Effector CD8-positive, alpha-beta T cell (primary cell): ENCODE measurements around the gene UPK1A.
A peak's percentile ranks its signal among the peaks of the same experiment; 100 is the strongest.
"Not testable (repeated sequence)": the region's sequence is repeated elsewhere in the genome, so short reads cannot be mapped to it uniquely, and the experiment has no call there.

Source experiments
- DNase-seq: peaks from one replicate; lab custom pipeline; 2025; lab: John Stamatoyannopoulos, UW

Gene UPK1A

DNA sequence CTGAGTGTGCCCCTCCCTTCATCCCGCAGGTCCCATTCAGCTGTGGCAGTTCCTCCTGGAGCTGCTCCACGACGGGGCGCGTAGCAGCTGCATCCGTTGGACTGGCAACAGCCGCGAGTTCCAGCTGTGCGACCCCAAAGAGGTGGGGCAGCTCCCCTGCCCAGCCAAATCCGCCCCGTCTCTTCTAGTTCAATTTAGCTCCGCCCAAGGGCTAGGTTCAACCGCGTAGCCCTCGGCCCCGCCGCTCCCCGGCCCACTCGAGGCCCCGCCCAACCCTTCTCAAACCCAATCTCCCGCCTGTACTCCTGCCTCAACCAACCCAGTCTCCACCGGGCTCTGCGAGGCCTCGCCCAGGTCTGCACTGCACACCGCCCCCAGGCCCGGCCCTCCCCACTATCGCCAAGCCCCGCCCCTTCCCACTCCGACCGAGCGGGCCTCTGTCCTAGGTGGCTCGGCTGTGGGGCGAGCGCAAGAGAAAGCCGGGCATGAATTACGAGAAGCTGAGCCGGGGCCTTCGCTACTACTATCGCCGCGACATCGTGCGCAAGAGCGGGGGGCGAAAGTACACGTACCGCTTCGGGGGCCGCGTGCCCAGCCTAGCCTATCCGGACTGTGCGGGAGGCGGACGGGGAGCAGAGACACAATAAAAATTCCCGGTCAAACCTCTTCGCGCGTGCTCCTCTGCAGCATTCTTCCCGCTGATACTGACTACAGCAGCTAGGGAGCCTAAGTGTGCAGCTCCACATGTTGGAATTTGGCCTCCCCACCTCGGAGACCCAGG lies 21.9 kb upstream of the UPK1A start:
- DNase-seq = peak; percentile 87

DNA sequence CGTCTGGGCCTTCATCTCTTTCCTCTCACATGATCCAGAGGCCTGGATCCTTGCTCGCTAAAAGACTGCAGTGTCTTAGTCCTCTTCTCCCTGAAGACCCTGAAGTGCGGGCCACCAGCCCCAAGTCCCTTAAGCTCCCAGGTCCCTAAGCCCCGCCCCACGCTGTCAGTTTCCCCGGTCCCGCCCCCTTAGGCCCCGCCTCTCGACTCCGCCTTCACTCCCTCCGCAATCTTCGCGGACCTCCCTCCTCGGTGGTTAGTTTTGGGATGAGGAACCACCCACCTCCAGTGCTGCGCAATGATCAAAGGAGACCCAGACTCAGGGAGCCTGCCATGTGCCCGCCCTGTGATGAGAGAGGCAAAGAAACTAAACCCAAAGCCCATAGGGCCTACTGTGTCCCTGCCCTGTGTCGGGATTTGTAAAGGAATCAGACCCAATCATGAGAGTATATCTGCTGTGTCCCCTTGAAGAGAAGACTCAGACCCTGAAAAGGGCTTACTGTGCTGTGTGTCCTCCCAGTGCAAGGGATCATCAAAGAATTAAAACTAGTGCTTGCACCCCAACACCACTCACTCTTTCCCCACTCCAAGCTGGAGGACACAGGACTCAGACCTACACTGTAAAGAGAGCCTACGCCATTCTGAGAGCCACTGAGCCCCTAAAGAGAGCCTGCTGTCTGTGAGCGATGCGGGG lies 21.2 kb upstream of the UPK1A start:
- peak; percentile 65 for DNase-seq

DNA sequence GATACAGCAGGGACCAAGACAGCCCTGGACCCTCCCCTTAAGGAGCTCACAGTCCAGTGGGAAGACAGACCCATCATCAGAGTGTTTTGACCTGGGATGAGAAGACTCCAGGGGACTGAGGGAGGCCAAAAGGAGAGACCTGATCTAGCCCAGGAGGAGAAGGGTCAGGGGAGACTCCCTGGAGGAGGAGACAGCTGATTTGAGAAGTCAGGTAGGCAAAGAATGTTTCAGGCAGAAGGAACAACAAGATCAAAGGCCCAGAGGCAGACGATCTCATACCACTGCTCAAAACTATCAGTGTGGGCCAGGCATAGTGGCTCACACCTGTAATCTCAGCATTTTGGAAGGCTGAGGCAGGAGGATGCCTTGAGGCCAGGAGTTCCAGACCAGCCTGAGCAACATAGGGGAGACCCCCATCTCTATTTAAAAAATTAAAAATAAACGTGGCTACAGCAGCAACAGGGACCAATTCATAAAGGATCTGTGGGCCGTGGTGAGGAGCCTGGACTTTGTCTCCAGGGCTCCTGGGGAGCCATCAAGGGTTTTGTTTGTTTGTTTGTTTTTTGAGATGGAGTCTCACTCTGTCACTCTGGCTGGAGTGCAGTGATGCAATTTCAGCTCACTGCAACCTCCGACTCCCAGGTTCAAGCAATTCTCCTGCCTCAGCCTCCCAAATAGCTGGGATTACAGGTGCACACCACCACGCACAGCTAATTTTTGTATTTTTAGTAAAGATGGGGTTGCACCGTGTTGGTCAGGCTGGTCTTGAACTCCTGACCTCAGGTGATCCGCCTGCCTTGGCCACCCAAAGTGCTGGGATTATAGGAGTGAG lies 20.4 kb upstream of the UPK1A start:
- DNase-seq = no peak

DNA sequence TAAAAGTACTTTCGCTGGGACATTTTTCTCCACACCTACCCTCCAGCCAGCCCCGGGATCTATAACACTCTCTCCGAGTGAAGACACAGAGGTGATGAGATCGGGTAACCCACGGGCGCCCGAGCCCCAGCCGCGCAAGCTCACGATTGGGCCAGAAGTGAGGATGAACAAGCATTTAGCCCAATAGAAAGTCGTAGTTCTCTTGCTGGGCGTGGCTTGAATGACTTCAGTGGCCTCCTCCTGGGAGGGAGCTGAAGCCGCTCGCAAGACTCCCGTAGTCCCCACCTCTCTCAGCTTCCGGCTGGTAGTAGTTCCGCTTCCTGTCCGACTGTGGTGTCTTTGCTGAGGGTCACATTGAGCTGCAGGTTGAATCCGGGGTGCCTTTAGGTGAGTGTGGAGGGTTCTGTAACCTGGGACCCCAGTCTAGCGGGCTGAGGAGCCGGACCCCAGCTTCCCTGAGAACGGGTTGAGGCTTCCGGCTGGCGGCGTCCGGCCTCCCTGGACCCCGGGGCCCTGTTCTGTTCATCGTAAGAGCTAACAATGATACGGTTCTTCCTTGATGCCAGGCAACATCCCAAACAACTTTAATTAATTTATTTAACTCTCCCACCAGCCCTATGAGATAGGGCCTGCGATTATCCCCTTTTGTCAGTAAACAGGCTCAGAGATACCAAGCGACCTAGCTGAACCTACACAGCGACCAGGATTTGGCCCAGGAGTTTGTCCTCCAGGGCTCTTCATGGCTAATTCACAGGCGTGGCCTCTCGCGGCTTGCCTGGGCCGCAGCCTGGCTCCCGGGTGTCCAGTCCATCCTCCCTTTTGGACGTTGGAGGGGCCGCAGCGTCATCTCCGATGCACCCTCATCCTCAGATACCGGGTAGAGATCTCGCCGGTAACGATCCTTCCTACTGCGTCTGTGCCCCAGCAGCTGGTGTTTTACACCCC lies 18.0 kb upstream of the UPK1A start, which contains the start of gene COX6B1:
Gene COX6B1, plus strand, starts transcription at position 307 of the 945 bp plus-strand sequence. CDS start 2,921 bp downstream, outside the sequence.
- peak; percentile 90 for DNase-seq

DNA sequence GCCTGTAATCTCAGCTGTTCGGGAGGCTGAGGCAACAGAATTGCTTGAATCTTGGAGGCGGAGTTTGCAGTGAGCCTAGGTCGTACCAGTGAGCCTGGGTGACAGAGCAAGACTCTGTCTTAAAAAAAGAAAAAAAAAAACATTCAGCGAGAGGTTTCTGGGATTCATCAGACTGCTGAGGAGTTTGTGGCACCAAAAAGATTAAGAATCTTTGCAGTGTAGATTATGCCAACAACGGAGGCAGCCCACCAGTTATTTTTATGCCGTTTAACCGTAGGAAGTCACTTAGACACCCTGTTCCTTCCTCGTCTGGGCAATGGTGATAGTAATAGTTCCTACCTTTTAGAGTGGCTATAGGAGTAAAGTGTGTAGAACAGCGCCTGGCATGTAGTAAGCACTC lies 15.7 kb upstream of the UPK1A start:
- DNase-seq = no peak

DNA sequence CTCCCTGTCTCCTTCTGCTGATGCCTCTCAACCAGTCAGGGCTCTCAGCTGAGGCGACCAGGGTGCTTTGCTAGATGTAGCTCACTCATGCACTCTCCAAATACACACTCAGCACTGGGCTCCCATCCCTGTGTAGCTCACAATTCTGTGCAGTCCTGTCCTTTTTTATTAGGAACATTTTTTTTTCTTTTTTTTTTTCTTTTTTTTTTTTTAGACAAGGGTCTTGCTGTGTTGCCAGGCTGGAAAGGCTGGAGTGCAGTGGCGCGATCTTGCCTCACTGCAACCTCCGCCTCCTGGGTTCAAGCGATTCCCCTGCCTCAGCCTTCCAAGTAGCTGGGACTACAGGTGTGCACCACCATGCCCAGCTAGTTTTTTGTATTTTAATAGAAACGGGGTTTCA lies 11.5 kb upstream of the UPK1A start:
- not testable (repeated sequence) for DNase-seq

DNA sequence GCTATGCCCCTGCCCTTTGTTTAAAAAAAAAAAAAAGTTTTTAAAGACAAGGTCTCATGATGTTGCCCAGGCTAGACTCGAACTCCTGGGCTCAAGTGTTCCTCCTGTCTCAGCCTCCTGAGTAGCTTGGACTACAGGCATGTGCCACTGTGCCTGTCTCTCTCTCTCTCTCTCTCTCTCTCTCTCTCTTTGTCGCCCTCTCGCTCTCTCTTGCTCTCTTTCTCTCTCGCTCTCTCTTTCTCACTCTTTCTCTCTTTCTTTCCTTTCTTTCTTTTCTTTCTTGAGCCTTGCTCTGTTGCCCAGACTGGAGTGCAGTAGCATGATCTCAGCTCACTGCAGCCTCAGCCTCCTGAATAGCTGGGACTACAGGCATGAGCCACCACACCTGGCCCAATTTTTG lies 10.7 kb upstream of the UPK1A start:
- DNase-seq = no peak

DNA sequence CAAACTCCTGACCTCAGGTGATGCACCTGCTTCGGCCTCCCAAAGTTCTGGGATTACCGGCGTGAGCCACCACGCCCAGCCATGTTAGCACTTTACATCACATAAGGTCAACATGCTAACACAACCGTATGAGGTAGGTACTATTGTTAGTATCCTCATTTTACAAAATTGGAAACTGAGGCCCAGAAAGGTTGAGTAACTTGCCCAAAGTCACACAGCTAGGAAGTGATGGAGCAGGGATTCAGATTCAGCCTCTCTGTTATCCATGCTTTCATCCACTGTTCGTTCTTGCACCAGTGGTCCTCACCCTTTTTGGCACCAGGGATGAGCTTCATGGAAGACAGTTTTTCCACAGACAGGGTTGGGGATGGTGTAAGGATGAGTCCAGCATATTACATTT lies 9.6 kb upstream of the UPK1A start:
- DNase-seq = no peak

DNA sequence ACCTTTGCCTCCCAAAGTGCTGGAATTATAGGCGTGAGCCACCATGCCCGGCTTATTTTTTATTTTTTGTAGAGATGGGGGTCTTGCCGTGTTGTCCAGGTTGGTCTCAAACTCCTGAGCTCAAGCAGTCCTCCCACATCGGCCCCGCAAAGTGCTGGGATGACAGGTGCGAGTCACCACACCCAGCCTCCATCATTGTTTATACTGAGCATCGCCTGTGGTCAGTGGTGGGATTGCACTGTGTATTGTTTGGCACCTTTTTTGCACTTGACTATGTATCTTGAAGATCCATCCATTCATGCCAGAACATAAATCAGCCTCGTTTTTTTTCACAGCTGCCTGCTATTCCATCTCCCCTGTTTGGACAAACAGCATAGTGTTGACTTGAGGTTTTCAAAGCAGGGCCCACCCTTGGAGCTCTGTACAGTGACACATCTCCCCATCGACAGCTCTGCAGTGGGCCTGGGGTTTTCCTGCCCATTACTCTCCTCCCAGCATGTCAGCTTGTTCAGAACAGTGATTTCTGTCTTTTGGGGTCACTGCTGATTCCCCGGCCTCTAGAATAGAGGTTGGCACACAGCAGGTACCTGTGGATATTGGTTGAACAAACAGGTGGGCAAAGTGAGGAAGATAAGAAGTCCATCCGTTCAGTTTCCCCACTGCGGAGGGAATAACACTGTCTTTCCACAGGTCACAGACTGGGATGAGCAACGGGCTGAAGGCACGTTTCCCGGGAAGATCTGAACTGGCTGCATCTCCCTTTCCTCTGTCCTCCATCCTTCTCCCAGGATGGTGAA lies 8.2 kb upstream of the UPK1A start:
- no peak for DNase-seq

DNA sequence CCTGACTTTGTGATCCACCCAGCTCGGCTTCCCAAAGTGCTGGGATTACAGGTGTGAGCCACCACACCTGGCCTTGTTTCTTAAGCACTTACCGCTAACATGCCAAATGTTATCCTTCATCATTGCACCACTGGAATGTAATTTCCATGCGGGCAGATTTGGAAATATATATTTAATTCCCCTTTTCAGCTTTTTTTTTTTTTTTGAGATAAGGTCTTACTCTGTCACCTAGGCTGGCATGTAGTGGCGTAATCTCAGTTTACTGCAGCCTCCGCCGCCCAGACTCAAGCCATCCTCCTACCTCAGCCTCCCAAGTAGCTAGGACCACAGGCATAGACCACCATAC lies 4.3 kb upstream of the UPK1A start:
- no peak for DNase-seq

DNA sequence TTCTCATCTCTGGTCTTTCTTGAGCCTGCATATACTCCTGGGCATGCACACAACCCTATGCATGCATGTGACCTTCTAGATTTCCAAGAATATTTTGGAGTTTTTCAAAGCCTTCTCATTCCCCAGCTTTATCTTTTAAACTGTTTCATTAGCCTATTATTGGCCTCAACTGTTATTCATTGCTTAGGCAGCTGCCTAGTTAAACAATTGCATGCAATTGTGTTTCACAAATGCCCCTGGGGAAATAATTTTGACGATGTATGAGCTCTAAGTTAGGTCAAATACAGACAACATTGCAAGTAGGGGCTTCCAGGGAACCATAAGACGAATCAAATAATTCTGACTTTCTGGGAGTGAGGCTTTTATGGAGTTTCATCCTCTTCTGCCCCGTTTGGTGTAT lies 2.3 kb upstream of the UPK1A start:
- DNase-seq = no peak

DNA sequence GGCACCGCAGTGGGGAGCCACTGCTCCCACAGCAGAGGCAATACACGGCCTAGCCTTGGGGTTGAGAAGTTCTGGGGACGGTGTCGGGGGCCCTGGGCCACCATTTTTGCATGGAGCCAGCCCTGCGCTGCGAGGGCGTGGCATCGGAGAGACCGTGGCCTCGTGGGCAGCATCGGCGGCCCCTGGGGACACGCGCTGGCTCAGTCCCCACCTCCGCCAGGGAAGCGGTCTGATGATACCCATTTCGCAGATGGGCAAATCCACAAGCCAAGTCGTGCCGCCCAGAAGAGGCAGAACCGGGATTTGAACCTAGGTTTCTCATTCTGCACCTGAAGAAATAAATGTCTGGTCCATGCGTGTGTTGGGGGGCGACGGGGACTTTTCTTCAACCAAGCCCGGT lies 1.2 kb upstream of the UPK1A start:
- no peak for DNase-seq

DNA sequence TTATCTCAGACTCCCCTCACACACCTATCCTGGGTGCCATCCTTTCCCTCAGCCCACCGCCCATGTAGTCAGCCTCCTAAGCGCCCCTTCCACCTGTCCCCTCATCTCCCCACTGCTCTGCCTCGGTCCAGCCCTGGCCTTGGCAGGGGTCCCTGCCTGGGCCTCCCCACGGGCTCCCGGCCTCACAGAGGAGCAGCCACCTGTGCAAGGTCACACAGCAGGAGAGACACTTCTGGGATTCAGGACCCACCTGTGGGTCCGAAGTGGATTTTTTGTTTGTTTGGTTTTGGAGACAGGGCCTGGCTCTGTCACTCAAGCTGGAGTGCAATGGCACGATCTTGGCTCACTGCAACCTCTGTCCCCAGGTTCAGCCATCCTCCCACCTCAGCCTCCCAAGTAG lies 713 bp upstream of the UPK1A start:
- DNase-seq = no peak

DNA sequence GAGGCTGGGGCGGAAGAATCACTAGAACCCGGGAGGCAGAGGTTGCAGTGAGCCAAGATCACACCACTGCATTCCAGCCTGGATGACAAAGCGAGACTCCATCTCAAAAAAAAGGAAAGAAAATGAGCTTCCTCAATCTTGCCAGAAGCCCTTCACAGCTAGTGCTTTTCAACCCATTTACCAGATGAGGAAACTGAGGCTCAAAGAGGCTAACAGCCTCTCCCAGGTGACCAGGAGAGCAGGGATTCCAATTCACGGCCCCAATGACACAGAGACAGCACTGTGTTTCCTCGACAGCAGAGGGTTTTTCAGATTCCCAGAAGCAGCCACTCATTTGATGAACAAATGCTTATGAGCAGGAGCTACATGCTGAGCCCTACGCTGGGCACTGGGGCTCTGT lies 3.2 kb downstream of the UPK1A start:
- DNase-seq = no peak

DNA sequence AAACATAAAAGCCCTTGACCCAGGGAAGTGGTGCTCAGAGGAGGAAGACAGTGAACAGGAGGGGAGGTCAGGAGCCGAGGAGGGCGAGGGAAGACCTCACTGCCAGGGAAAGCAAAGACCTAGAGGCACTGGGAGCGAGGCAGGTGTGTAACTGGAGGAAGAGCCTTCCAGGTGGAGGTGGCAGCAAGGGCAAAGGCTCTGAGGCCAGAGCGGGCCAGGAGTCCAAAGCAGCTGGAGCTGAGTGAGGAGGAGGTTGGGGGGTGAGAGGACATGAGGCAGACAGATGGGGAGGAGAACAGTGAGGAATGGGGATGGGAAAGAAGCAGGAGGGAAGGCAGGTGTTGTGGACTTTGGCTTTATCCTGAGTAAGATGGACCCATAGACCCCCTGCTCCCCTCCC lies 3.7 kb downstream of the UPK1A start:
- no peak for DNase-seq

DNA sequence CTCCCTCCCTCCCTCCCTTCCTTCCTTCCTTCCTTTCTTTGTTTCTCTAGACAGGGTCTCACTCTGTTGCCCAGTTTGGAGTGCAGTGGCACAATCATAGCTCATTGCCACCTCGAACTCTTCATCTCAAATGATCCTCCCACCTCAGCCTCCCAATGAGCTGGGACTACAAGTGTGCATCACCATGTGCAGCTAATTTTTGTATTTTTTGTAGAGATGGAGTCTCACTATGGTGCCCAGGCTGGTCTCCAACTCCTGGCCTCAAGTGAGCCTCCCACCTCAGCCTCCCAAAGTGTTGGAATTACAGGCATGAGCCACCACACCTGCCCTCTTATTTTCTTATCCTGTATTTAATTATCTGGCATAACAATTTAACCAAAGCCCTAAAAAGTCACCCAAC lies 4.4 kb downstream of the UPK1A start:
- DNase-seq = no peak

DNA sequence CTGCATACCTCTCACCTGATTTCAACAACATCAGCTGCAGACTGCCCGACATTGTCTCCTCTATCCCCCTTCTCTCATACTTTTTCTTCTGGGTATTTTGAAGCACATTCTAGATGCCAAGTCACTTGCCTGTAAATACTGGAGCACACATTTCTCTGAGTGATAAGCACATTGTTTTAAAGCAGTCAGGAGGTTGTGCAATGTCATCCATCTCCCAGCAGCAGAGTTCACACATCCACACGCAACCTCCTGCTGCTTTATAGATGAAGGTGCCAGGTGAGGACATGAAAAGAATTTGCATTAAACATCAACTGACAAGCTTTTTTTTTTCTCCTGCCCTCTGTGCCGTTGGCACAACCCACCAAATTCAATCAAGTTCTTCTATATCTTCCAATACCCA lies 5.5 kb downstream of the UPK1A start:
- DNase-seq = no peak

DNA sequence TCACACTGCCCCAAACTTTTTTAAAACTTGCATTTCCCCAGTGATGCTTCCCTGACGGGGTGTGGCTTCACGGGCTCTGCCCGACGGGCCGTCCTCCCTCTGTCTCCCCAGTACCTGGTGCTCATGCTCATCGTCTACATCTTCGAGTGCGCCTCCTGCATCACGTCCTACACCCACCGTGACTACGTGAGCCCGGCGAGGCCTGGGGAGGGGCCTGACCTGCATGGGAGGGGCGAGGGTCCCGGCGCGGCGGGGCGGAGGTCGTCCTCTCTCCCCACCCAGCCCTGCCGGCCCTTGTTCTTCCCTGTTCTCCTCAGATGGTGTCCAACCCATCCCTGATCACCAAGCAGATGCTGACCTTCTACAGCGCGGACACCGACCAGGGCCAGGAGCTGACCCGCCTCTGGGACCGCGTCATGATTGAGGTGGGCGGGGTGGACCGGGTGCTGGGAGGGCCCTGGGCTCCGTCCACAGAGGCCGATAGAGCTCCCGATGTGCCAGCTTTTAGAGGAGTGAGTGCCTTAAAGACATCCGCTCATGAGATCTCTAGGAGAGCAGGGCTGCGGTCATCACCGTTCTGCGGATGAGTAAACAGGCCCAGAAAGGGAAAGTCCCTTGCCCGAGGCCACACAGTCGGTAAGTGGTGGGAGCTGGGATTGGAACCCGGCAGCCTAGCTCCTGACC lies 6.9 kb downstream of the UPK1A start:
- DNase-seq = no peak

DNA sequence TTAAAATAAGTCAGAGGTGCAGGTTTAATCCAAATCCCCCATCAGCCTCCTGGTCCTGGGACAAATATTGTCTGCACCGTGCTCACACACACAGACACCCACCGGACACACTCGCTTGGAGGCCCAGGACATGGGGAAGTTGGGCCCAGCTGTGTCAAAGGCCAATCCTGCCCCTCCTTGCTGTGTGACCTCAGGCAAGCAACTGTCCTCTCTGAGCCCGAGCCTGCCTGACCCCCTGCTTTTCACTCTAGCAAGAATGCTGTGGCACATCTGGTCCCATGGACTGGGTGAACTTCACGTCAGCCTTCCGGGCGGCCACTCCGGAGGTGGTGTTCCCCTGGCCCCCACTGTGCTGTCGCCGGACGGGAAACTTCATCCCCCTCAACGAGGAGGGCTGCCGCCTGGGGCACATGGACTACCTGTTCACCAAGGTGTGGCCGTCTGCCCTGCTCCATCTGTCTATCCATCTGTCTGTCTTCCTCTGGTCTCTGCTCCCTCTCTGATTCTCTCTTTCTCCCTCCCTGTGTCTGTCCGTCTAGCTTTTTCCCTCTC lies 9.3 kb downstream of the UPK1A start:
- no peak for DNase-seq

DNA sequence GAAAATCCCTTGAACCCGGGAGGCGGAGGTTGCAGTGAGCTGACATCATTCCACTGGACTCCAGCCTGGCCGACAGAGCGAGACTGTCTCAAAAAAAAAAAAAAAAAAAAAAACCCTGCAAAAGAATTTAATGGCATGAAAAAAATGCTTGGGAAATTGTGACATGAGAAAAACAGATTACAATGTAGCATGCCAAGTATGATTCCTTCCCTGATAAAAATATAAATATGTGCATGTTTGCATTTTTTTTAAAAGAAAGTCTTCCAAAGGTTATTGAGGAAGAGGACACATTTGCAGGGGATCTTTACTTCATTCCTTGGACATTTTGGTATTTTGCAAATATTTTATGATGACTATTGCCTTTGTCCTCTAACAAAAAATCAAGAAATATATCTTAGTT lies 23.5 kb downstream of the UPK1A start:
- DNase-seq = no peak
